K562 (cell line): ENCODE data around the gene ELF1. TPM values are rescaled to one million over a fixed set of nuclear protein-coding genes. Genes with fewer than 3 reads are reported as not detected.

ENCODE experiments used
- ATAC-seq: fragments of 200-7000 bp; cut with Tn5 transposase; 3 replicates; pipeline ENCODE4 v1.9.1; 2020; ENCODE audit warnings: moderate library complexity
- BruUV-seq: library from RNA; stranded (reverse); fragments of 400-500 nt; replicated peaks from 2 replicates; lab custom pipeline; 2021; lab: Mats Ljungman, UMichigan
- CTCF ChIA-PET: fragments of 300-600 bp; formaldehyde crosslinking; extraction: SDS; loops from one replicate; lab custom pipeline; 2021; ENCODE audit warnings: low intra/inter-chr PET ratio; lab: Yijun Ruan, JAX
- POLR2A ChIA-PET: fragments of 300-600, 350-650 bp; sonication (Branson Sonifier 250); formaldehyde crosslinking; extraction: SDS; loops from one replicate; lab custom pipeline; 2021; ENCODE audit warnings: antibody characterized with exemption, inconsistent platforms; lab: Yijun Ruan, JAX
- DNase-seq, 4 experiments: peaks; one replicate each; pipeline versions ENCODE4 v3.0.0 to v3.0.0-alpha.2; 2011 to 2018; ENCODE audit warnings: low spot score in 3 of 4, mixed read lengths in 3 of 4; ENCODE audit errors: extremely low read depth in 1 of 4
- FAIRE-seq: peaks from 2 replicates; lab custom pipeline; 2011; peaks lifted over from hg19 to GRCh38; lab: Jason Lieb, UNC
- H2AFZ ChIP-seq: 2 replicates; pipeline ENCODE4 v1.6.0; 2011; ENCODE audit warnings: low read depth, low read length, control low read depth, inconsistent platforms
- H3K27ac ChIP-seq: fragments of 200-600 bp; 3 replicates; pipeline ENCODE4 v1.8.0; 2011; ENCODE audit warnings: low read depth, mild to moderate bottlenecking, control low read depth, inconsistent platforms, low read length, moderate library complexity, mixed read lengths; ENCODE audit errors: extremely low read depth
- H3K27me3 ChIP-seq, 2 experiments: fragments of 300-600 bp in 1 of 2; 2 replicates in 1 of 2; 3 replicates in 1 of 2; pipeline versions ENCODE4 v1.6.0 to v1.8.0; 2011; ENCODE audit warnings: inconsistent platforms in 2 of 2, low read length in 2 of 2, mild to moderate bottlenecking in 1 of 2, mixed read lengths in 1 of 2, moderate library complexity in 1 of 2; ENCODE audit not compliant: control insufficient read depth in 2 of 2, insufficient read depth in 2 of 2
- H3K36me3 ChIP-seq: fragments of 300-600 bp; 3 replicates; pipeline ENCODE4 v1.8.0; 2011; ENCODE audit warnings: mild to moderate bottlenecking, low read length, inconsistent platforms; ENCODE audit not compliant: control insufficient read depth, insufficient read depth
- H3K4me1 ChIP-seq, 2 experiments: fragments of 200-600 bp in 1 of 2; replicated peaks in 1 of 2; 2 replicates in 1 of 2; 3 replicates in 1 of 2; pipeline versions ENCODE4 v1.5.1 to v1.8.0; 2011; ENCODE audit warnings: inconsistent platforms in 2 of 2, low read length in 2 of 2, mild to moderate bottlenecking in 1 of 2, mixed read lengths in 1 of 2, moderate library complexity in 1 of 2; ENCODE audit not compliant: control insufficient read depth in 2 of 2, insufficient read depth in 2 of 2
- H3K4me2 ChIP-seq: 2 replicates; pipeline ENCODE4 v1.6.1; 2011; ENCODE audit warnings: low read length, control low read depth, inconsistent platforms, mixed read lengths; ENCODE audit not compliant: insufficient read depth
- H3K4me3 ChIP-seq: fragments of 200-600 bp; sonication (generic), shearing (Covaris generic); 2 replicates; pipeline ENCODE4 v1.5.1; 2016; ENCODE audit warnings: control low read depth, inconsistent platforms
- H3K79me2 ChIP-seq: fragments of 200-600 bp; 3 replicates; pipeline ENCODE4 v1.8.0; 2011; ENCODE audit warnings: low read length, inconsistent platforms; ENCODE audit not compliant: control insufficient read depth, insufficient read depth
- H3K9ac ChIP-seq, 2 experiments: 2 replicates each; pipeline versions ENCODE4 v1.6.0 to v1.6.1; 2011; ENCODE audit warnings: low read depth in 2 of 2, low read length in 2 of 2, control low read depth in 1 of 2, inconsistent platforms in 1 of 2, mild to moderate bottlenecking in 1 of 2, mixed read lengths in 1 of 2; ENCODE audit not compliant: insufficient read depth in 1 of 2
- H3K9me1 ChIP-seq: one replicate; pipeline ENCODE4 v1.6.0; 2011; ENCODE audit warnings: inconsistent platforms, mild to moderate bottlenecking, low read length, moderate library complexity; ENCODE audit not compliant: control insufficient read depth, insufficient read depth
- H3K9me3 ChIP-seq: replicated peaks from 2 replicates; pipeline ENCODE4 v1.5.1; 2011; ENCODE audit warnings: low read depth, low read length, inconsistent platforms; ENCODE audit not compliant: control insufficient read depth, insufficient read depth
- H4K20me1 ChIP-seq: replicated peaks from 2 replicates; pipeline ENCODE4 v1.6.1; 2011; ENCODE audit warnings: low read length, inconsistent platforms, mixed read lengths; ENCODE audit not compliant: control insufficient read depth, insufficient read depth
- BRF2 ChIP-seq: IDR thresholded peaks from 3 replicates; pipeline ENCODE4 v1.6.1; 2011; ENCODE audit warnings: borderline replicate concordance, mild to moderate bottlenecking; ENCODE audit not compliant: insufficient read length, insufficient read depth
- CGGBP1 ChIP-seq: fragments of 250-450 bp; sonication (Bioruptor Pico); IDR thresholded peaks from 2 replicates; pipeline ENCODE4 v1.9.0; 2021; ENCODE audit warnings: mild to moderate bottlenecking
- EP400 ChIP-seq: fragments of 450-650 bp; IDR thresholded peaks from 2 replicates; pipeline ENCODE4 v1.6.1; 2017; ENCODE audit warnings: antibody characterized with exemption, mild to moderate bottlenecking, moderate library complexity
- FOSL1 ChIP-seq: fragments of 200-800 bp; sonication (Bioruptor generic); conservative IDR thresholded peaks from 2 replicates; pipeline ENCODE4 v1.6.1; 2016; ENCODE audit warnings: missing genetic modification characterization, missing compliant biosample characterization
- GATAD2A ChIP-seq: fragments of 450-650 bp; IDR thresholded peaks from 2 replicates; pipeline ENCODE4 v1.6.1; 2017
- ZNF174 ChIP-seq: fragments of 250-450 bp; sonication (Bioruptor Pico); IDR thresholded peaks from 2 replicates; pipeline ENCODE4 v1.4.0; 2020; ENCODE audit warnings: mild to moderate bottlenecking
- in situ Hi-C: fragments of 300-500 bp; cut with MboI; formaldehyde crosslinking; loops from 4 replicates; pipeline ENCODE4 v1.15.0; 2018; ENCODE audit warnings: inconsistent platforms, mixed read lengths
- intact Hi-C: fragments of 100-400 bp; cut with micrococcal nuclease; formaldehyde crosslinking; loops from 2 replicates; pipeline ENCODE4 v1.14.2; 2022
- polyA plus RNA-seq, 8 experiments: library from polyadenylated mRNA; depleted of rRNA in 4 of 8; stranded (reverse) in 5 of 8; unstranded in 3 of 8; fragments of >200 nt; fragmentation: Nextera tagmentation in 2 of 8; fragmentation: Illumina TruSeq in 1 of 8; extraction: Ambion mirVana in 2 of 8; extraction: Trizol in 1 of 8; gene quantifications; 2 replicates each; pipeline versions ENCODE4 v1.2.1 to v1.2.3, GENCODE V29; 2011 to 2014; ENCODE audit warnings: inconsistent platforms in 1 of 8, missing spikeins in 1 of 8
- total RNA-seq, 7 experiments: library from RNA; depleted of rRNA in 6 of 7; stranded (reverse); fragments of >200 nt in 6 of 7; fragmentation: Illumina TruSeq in 2 of 7; extraction: Trizol in 2 of 7; gene quantifications; 2 replicates each; pipeline versions ENCODE4 v1.2.1 to v1.2.3, GENCODE V29; 2011 to 2021; ENCODE audit warnings: low replicate concordance in 1 of 7

ELF1 gene
- total and polyA plus RNA-seq, 9 of the 15 experiments (the other 6 are each of a cell fraction or from before 2014, with no cell fraction given), result 24.7 to 54.4 (median 33.4) TPM

- H3K9me3 ChIP-seq, result no peaks in the 10 kb centered on the region
- no peaks in the 10 kb centered on the region for H3K27me3 ChIP-seq
- DNase-seq (no peak), ATAC-seq (no peak), FAIRE-seq (no peak)
- intact Hi-C loops, result no loop called here
- no peak overlapping the region for H3K9ac ChIP-seq
- ChIA-PET CTCF (no interaction called here), POLR2A (no interaction called here)
- in situ Hi-C loops, result no loop called here
- H3K36me3 ChIP-seq, result no peaks in the 10 kb centered on the region
- no peak overlapping the region for H3K27ac ChIP-seq
- H3K4me1 ChIP-seq, result peaks cover 0 to 2% of the 10 kb centered on the region in 2 experiments; a peak in 2 of 5 replicates
- no peaks in the 10 kb centered on the region for H4K20me1 ChIP-seq
- peaks cover 41% of the 10 kb centered on the region for H3K79me2 ChIP-seq
- BruUV-seq, result no TSS peak
- H3K4me2 ChIP-seq, result no peak overlapping the region
- no peak overlapping the region for H3K4me3 ChIP-seq
- H3K9me1 ChIP-seq, result no peaks in the 10 kb centered on the region
- no peak overlapping the region for H2AFZ ChIP-seq
- TF ChIP-seq BRF2, result no peak
- no peak for TF ChIP-seq CGGBP1 (CRISPR knock-in tag)
- TF ChIP-seq FOSL1, result no peak
- TF ChIP-seq EP400, result no peak
- TF ChIP-seq ZNF174 (CRISPR knock-in tag), result no peak
- no peak for TF ChIP-seq GATAD2A
Observed at GRCh38 chr13:41039746-41040145, 20.6 kb upstream of the ELF1 start.
